Ishikawa (cell line): ENCODE data around the gene RASA3.
A peak's percentile ranks its signal among the peaks of the same experiment; 100 is the strongest.

Experiments used
- CEBPB ChIP-seq: IDR thresholded peaks from 2 replicates; pipeline ENCODE4 v1.6.1; 2012
- TAF1 ChIP-seq: IDR thresholded peaks from 2 replicates; pipeline ENCODE4 v1.6.1; 2012; ENCODE audit warnings: low read depth, mild to moderate bottlenecking
- TCF12 ChIP-seq: IDR thresholded peaks from 2 replicates; pipeline ENCODE4 v1.6.1; 2012; ENCODE audit warnings: low read depth
- TEAD4 ChIP-seq: IDR thresholded peaks from 2 replicates; pipeline ENCODE4 v1.6.1; 2012
- YY1 ChIP-seq: IDR thresholded peaks from 2 replicates; pipeline ENCODE4 v1.6.1; 2012; ENCODE audit warnings: low read depth
- ZBTB7A ChIP-seq: IDR thresholded peaks from 2 replicates; pipeline ENCODE4 v1.6.1; 2012; ENCODE audit warnings: low read depth
- TF ChIP-seq, protein P1 (sequence below): IDR thresholded peaks from 2 replicates; pipeline ENCODE4 v1.6.1; 2012; ENCODE audit warnings: low read depth, mild to moderate bottlenecking
- TF ChIP-seq, protein P2 (sequence below): IDR thresholded peaks from 2 replicates; pipeline ENCODE4 v1.6.1; 2012

DNA sequence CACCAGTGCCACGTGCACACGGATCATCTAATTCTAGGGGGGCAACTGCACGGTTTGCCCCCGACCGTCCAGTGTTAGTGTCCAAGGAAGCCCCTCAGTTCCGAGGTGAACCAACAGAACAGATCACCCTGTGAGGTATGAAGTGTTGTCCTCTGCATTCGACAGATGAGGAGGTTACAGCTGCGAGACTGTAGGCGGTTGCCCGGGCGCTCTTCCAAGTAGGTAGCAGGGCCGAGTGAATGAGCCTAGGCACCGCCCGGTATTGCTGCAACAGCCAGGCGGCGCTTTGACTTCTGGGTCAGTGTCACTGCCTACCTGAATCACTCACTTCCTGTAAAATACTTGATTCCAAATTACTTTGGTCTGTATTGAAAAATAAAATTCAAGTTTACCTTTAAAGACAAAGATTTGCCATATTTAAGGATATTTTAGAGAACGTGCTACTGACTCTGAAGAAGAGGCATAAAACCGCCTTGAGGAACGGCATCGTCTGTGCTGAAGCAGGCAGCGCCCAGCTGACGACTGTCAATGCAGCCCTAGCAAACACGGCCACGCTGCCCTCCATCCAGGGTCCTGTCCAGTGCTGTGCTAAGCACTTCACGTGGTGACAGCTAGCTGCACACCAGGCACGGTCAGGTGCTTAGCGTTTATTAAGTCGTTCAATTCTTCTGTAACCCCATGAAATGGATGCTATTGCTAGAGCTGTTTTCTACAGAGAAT, 19.3 kb upstream of the RASA3 start:
- TF ChIP-seq, protein P1, sequence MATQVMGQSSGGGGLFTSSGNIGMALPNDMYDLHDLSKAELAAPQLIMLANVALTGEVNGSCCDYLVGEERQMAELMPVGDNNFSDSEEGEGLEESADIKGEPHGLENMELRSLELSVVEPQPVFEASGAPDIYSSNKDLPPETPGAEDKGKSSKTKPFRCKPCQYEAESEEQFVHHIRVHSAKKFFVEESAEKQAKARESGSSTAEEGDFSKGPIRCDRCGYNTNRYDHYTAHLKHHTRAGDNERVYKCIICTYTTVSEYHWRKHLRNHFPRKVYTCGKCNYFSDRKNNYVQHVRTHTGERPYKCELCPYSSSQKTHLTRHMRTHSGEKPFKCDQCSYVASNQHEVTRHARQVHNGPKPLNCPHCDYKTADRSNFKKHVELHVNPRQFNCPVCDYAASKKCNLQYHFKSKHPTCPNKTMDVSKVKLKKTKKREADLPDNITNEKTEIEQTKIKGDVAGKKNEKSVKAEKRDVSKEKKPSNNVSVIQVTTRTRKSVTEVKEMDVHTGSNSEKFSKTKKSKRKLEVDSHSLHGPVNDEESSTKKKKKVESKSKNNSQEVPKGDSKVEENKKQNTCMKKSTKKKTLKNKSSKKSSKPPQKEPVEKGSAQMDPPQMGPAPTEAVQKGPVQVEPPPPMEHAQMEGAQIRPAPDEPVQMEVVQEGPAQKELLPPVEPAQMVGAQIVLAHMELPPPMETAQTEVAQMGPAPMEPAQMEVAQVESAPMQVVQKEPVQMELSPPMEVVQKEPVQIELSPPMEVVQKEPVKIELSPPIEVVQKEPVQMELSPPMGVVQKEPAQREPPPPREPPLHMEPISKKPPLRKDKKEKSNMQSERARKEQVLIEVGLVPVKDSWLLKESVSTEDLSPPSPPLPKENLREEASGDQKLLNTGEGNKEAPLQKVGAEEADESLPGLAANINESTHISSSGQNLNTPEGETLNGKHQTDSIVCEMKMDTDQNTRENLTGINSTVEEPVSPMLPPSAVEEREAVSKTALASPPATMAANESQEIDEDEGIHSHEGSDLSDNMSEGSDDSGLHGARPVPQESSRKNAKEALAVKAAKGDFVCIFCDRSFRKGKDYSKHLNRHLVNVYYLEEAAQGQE = no peak
- TF ChIP-seq, protein P2, sequence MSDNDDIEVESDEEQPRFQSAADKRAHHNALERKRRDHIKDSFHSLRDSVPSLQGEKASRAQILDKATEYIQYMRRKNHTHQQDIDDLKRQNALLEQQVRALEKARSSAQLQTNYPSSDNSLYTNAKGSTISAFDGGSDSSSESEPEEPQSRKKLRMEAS = no peak
- TF ChIP-seq ZBTB7A (no peak), YY1 (no peak), TAF1 (no peak), TEAD4 (no peak), CEBPB (peak; percentile 85), TCF12 (no peak; the same call in 1 of the 2 replicates)
